Stimulated activated CD4-positive, alpha-beta T cell treated with anti-CD3 and anti-CD28 coated beads, Interleukin-12 subunit alpha, Interleukin-12 subunit beta, amount 100 ng/mL, for 48 hours (primary cell): Measurements from ENCODE around the gene KDM3B.
A peak's percentile ranks its signal among the peaks of the same experiment; 100 is the strongest.
"Not testable (repeated sequence)": the region's sequence is repeated elsewhere in the genome, so short reads cannot be mapped to it uniquely, and the experiment has no call there.

Experiments
- DNase-seq, 3 donors: peaks; one replicate each; pipeline ENCODE4 v3.0.0-alpha.2; 2020; ENCODE audit warnings: low read depth in 2 of 3, low spot score in 1 of 3

Gene KDM3B

GRCh38 chr5:138465261-138466124, 113.0 kb downstream of the KDM3B start, which contains the start of gene EGR1:
Gene EGR1, plus strand, starts transcription at chr5:138465479. Its CDS starts 283 bp downstream, at chr5:138465762.
- peak; percentile 90 to 96 (median 91) for DNase-seq

- no peak for DNase-seq
These were observed 113.8 kb downstream of the KDM3B start for GRCh38 chr5:138466125-138466899.

- DNase-seq: no peak
These were observed 114.6 kb downstream of the KDM3B start for GRCh38 chr5:138466900-138467710.

GRCh38 chr5:138467711-138468132, 115.2 kb downstream of the KDM3B start:
- no peak for DNase-seq

- DNase-seq: no peak
These were observed 115.9 kb downstream of the KDM3B start for GRCh38 chr5:138468133-138468965.

- no peak for DNase-seq
These were observed 116.6 kb downstream of the KDM3B start for GRCh38 chr5:138468966-138469539.

GRCh38 chr5:138469540-138470321, 117.2 kb downstream of the KDM3B start:
- no peak for DNase-seq

GRCh38 chr5:138470322-138471051, 118.0 kb downstream of the KDM3B start:
- no peak for DNase-seq

- no peak for DNase-seq
These were observed 118.5 kb downstream of the KDM3B start for GRCh38 chr5:138471052-138471361.

- no peak for DNase-seq
These were observed 119.9 kb downstream of the KDM3B start for GRCh38 chr5:138472353-138472752.

- not testable (repeated sequence) for DNase-seq
These were observed 120.7 kb downstream of the KDM3B start for GRCh38 chr5:138473151-138473550.

GRCh38 chr5:138476918-138477317, 124.4 kb downstream of the KDM3B start:
- DNase-seq: no peak

GRCh38 chr5:138482638-138483037, 130.2 kb downstream of the KDM3B start:
- no peak for DNase-seq
